GM21825 (cell line): ENCODE data around the gene NAPB.

ENCODE experiments used
- ATAC-seq: cut with Tn5 transposase; IDR thresholded peaks from one replicate; pipeline ENCODE4 v1.9.1; 2021; ENCODE audit warnings: mild to moderate bottlenecking, moderate library complexity; ENCODE audit not compliant: unreplicated experiment

The NAPB gene

GRCh38 chr20:23407781-23408464 lies 13.4 kb downstream of the NAPB start:
- ATAC-seq = peak; percentile 79

- no peak for ATAC-seq
Observed at GRCh38 chr20:23406880-23407279, 14.4 kb downstream of the NAPB start.

GRCh38 chr20:23404196-23404595 lies 17.1 kb downstream of the NAPB start:
- ATAC-seq = no peak

- no peak for ATAC-seq
Observed at GRCh38 chr20:23403751-23404150, 17.5 kb downstream of the NAPB start.

- no peak for ATAC-seq
Observed at GRCh38 chr20:23401051-23401450, 20.2 kb downstream of the NAPB start.

GRCh38 chr20:23399568-23400241 lies 21.6 kb downstream of the NAPB start:
- ATAC-seq = no peak

- ATAC-seq = no peak
Observed at GRCh38 chr20:23397961-23398360, 23.3 kb downstream of the NAPB start.

- ATAC-seq = no peak
Observed at GRCh38 chr20:23396950-23397627, 24.2 kb downstream of the NAPB start.

- ATAC-seq = no peak
Observed at GRCh38 chr20:23393996-23394775, 27.1 kb downstream of the NAPB start.

- no peak for ATAC-seq
Observed at GRCh38 chr20:23391707-23392310, 29.5 kb downstream of the NAPB start.

GRCh38 chr20:23390091-23390774 lies 31.1 kb downstream of the NAPB start:
- ATAC-seq = no peak

GRCh38 chr20:23387118-23387443 lies 34.2 kb downstream of the NAPB start:
- no peak for ATAC-seq

- ATAC-seq = no peak
Observed at GRCh38 chr20:23386304-23387117, 34.8 kb downstream of the NAPB start.

GRCh38 chr20:23381876-23382275 lies 39.4 kb downstream of the NAPB start:
- no peak for ATAC-seq

GRCh38 chr20:23379772-23380171 lies 41.5 kb downstream of the NAPB start:
- no peak for ATAC-seq

- no peak for ATAC-seq
Observed at GRCh38 chr20:23375827-23376226, 45.5 kb downstream of the NAPB start.

GRCh38 chr20:23374441-23374840 lies 46.8 kb downstream of the NAPB start:
- no peak for ATAC-seq

GRCh38 chr20:23371496-23371895 lies 49.8 kb downstream of the NAPB start:
- no peak for ATAC-seq

- no peak for ATAC-seq
Observed at GRCh38 chr20:23370873-23371272, 50.4 kb downstream of the NAPB start.

- ATAC-seq = no peak
Observed at GRCh38 chr20:23370274-23370673, 51.0 kb downstream of the NAPB start.
